Measurements from ENCODE around the gene TNFRSF9.

The TNFRSF9 gene

GRCh38 chr1:7940745-7941436 is at the start of gene TNFRSF9:
Gene TNFRSF9, minus strand, starts transcription at chr1:7940839. Its CDS starts 845 bp downstream, at chr1:7939994.
- no peaks in the 10 kb centered on the region for H3K36me3 ChIP-seq (ENCODE audit: insufficient read depth, low read length)
- no peaks in the 10 kb centered on the region for H3K9me3 ChIP-seq (ENCODE audit: low read length)
- H3K27ac ChIP-seq (ENCODE audit: low read depth, low read length): no peak within 1 kb of the TSS
- no peaks in the 10 kb centered on the region for H3K4me1 ChIP-seq (ENCODE audit: insufficient read depth, low read length)
- H3K27me3 ChIP-seq (ENCODE audit: control insufficient read depth in 1 of 2, insufficient read depth in 2 of 2, low read length in 2 of 2): peaks cover 0 to 10% of the 10 kb centered on the region in 2 donors
- H3K4me3 ChIP-seq (ENCODE audit: low read depth in 1 of 2, low read length in 2 of 2): no peak within 1 kb of the TSS
- no peak within 1 kb of the TSS for H3K9ac ChIP-seq (ENCODE audit: low read length)

GRCh38 chr1:7989762-7990428 is 49.3 kb upstream of the TNFRSF9 start:
- no peaks in the 10 kb centered on the region for H3K9me3 ChIP-seq (ENCODE audit: low read length)
- no peak overlapping the region for H3K4me3 ChIP-seq (ENCODE audit: low read depth in 1 of 2, low read length in 2 of 2)
- peaks cover 18% of the 10 kb centered on the region for H3K36me3 ChIP-seq (ENCODE audit: insufficient read depth, low read length)
- no peak overlapping the region for H3K27ac ChIP-seq (ENCODE audit: low read depth, low read length)
- no peaks in the 10 kb centered on the region for H3K27me3 ChIP-seq (ENCODE audit: control insufficient read depth in 1 of 2, insufficient read depth in 2 of 2, low read length in 2 of 2)
- no peak overlapping the region for H3K9ac ChIP-seq (ENCODE audit: low read length)
- peaks cover 11% of the 10 kb centered on the region for H3K4me1 ChIP-seq (ENCODE audit: insufficient read depth, low read length)

GRCh38 chr1:7988576-7988975 is 47.9 kb upstream of the TNFRSF9 start:
- Histone ChIP-seq H3K27ac (ENCODE audit: low read depth, low read length) (no peak overlapping the region), H3K36me3 (ENCODE audit: insufficient read depth, low read length) (peaks cover 31% of the 10 kb centered on the region), H3K9me3 (ENCODE audit: low read length) (no peaks in the 10 kb centered on the region), H3K27me3 (ENCODE audit: control insufficient read depth in 1 of 2, insufficient read depth in 2 of 2, low read length in 2 of 2) (no peaks in the 10 kb centered on the region), H3K4me3 (ENCODE audit: low read depth in 1 of 2, low read length in 2 of 2) (no peak overlapping the region), H3K4me1 (ENCODE audit: insufficient read depth, low read length) (peaks cover 11% of the 10 kb centered on the region), H3K9ac (ENCODE audit: low read length) (no peak overlapping the region)

GRCh38 chr1:7987528-7987927 is 46.9 kb upstream of the TNFRSF9 start:
- no peaks in the 10 kb centered on the region for H3K27me3 ChIP-seq (ENCODE audit: control insufficient read depth in 1 of 2, insufficient read depth in 2 of 2, low read length in 2 of 2)
- peaks cover 13% of the 10 kb centered on the region for H3K4me1 ChIP-seq (ENCODE audit: insufficient read depth, low read length)
- no peak overlapping the region for H3K27ac ChIP-seq (ENCODE audit: low read depth, low read length)
- H3K4me3 ChIP-seq (ENCODE audit: low read depth in 1 of 2, low read length in 2 of 2): no peak overlapping the region
- no peak overlapping the region for H3K9ac ChIP-seq (ENCODE audit: low read length)
- no peaks in the 10 kb centered on the region for H3K9me3 ChIP-seq (ENCODE audit: low read length)
- peaks cover 38% of the 10 kb centered on the region for H3K36me3 ChIP-seq (ENCODE audit: insufficient read depth, low read length)

- Histone ChIP-seq H3K4me3 (ENCODE audit: low read depth in 1 of 2, low read length in 2 of 2) (no peak overlapping the region), H3K36me3 (ENCODE audit: insufficient read depth, low read length) (peaks cover 43% of the 10 kb centered on the region), H3K27ac (ENCODE audit: low read depth, low read length) (no peak overlapping the region), H3K27me3 (ENCODE audit: control insufficient read depth in 1 of 2, insufficient read depth in 2 of 2, low read length in 2 of 2) (no peaks in the 10 kb centered on the region), H3K9ac (ENCODE audit: low read length) (no peak overlapping the region), H3K4me1 (ENCODE audit: insufficient read depth, low read length) (peaks cover 17% of the 10 kb centered on the region), H3K9me3 (ENCODE audit: low read length) (no peaks in the 10 kb centered on the region)
Measured at GRCh38 chr1:7985851-7986612, 45.4 kb upstream of the TNFRSF9 start.

GRCh38 chr1:7984811-7985210 is 44.2 kb upstream of the TNFRSF9 start:
- Histone ChIP-seq H3K4me3 (ENCODE audit: low read depth in 1 of 2, low read length in 2 of 2) (no peak overlapping the region), H3K27me3 (ENCODE audit: control insufficient read depth in 1 of 2, insufficient read depth in 2 of 2, low read length in 2 of 2) (no peaks in the 10 kb centered on the region), H3K9ac (ENCODE audit: low read length) (no peak overlapping the region), H3K27ac (ENCODE audit: low read depth, low read length) (no peak overlapping the region), H3K36me3 (ENCODE audit: insufficient read depth, low read length) (peaks cover 54% of the 10 kb centered on the region), H3K9me3 (ENCODE audit: low read length) (no peaks in the 10 kb centered on the region), H3K4me1 (ENCODE audit: insufficient read depth, low read length) (peaks cover 12% of the 10 kb centered on the region)

GRCh38 chr1:7983086-7983778 is 42.6 kb upstream of the TNFRSF9 start:
- H3K9ac ChIP-seq (ENCODE audit: low read length): no peak overlapping the region
- peaks cover 68% of the 10 kb centered on the region for H3K36me3 ChIP-seq (ENCODE audit: insufficient read depth, low read length)

GRCh38 chr1:7980984-7981383 is 40.3 kb upstream of the TNFRSF9 start:
- Histone ChIP-seq H3K9ac (ENCODE audit: low read length) (no peak overlapping the region), H3K36me3 (ENCODE audit: insufficient read depth, low read length) (peaks cover 61% of the 10 kb centered on the region), H3K9me3 (ENCODE audit: low read length) (no peaks in the 10 kb centered on the region), H3K4me1 (ENCODE audit: insufficient read depth, low read length) (peaks cover 9% of the 10 kb centered on the region), H3K27ac (ENCODE audit: low read depth, low read length) (no peak overlapping the region), H3K27me3 (ENCODE audit: control insufficient read depth in 1 of 2, insufficient read depth in 2 of 2, low read length in 2 of 2) (no peaks in the 10 kb centered on the region), H3K4me3 (ENCODE audit: low read depth in 1 of 2, low read length in 2 of 2) (no peak overlapping the region)

More at GRCh38 chr1:7983086-7983778, 42.6 kb upstream of the TNFRSF9 start:
- Histone ChIP-seq H3K4me3 (ENCODE audit: low read depth in 1 of 2, low read length in 2 of 2) (no peak overlapping the region), H3K9me3 (ENCODE audit: low read length) (no peaks in the 10 kb centered on the region), H3K27ac (ENCODE audit: low read depth, low read length) (no peak overlapping the region), H3K4me1 (ENCODE audit: insufficient read depth, low read length) (peaks cover 5% of the 10 kb centered on the region), H3K27me3 (ENCODE audit: control insufficient read depth in 1 of 2, insufficient read depth in 2 of 2, low read length in 2 of 2) (no peaks in the 10 kb centered on the region)

GRCh38 chr1:7975212-7975865 is 34.7 kb upstream of the TNFRSF9 start:
- H3K9me3 ChIP-seq (ENCODE audit: low read length): no peaks in the 10 kb centered on the region
- no peak overlapping the region for H3K9ac ChIP-seq (ENCODE audit: low read length)
- peaks cover 36% of the 10 kb centered on the region for H3K36me3 ChIP-seq (ENCODE audit: insufficient read depth, low read length)

GRCh38 chr1:7973086-7973485 is 32.4 kb upstream of the TNFRSF9 start:
- no peaks in the 10 kb centered on the region for H3K9me3 ChIP-seq (ENCODE audit: low read length)
- no peaks in the 10 kb centered on the region for H3K27me3 ChIP-seq (ENCODE audit: control insufficient read depth in 1 of 2, insufficient read depth in 2 of 2, low read length in 2 of 2)
- H3K4me1 ChIP-seq (ENCODE audit: insufficient read depth, low read length): peaks cover 9% of the 10 kb centered on the region
- no peak overlapping the region for H3K4me3 ChIP-seq (ENCODE audit: low read depth in 1 of 2, low read length in 2 of 2)
- no peak overlapping the region for H3K27ac ChIP-seq (ENCODE audit: low read depth, low read length)
- no peak overlapping the region for H3K9ac ChIP-seq (ENCODE audit: low read length)
- peaks cover 35% of the 10 kb centered on the region for H3K36me3 ChIP-seq (ENCODE audit: insufficient read depth, low read length)

More at GRCh38 chr1:7975212-7975865, 34.7 kb upstream of the TNFRSF9 start:
- no peak overlapping the region for H3K27ac ChIP-seq (ENCODE audit: low read depth, low read length)
- H3K27me3 ChIP-seq (ENCODE audit: control insufficient read depth in 1 of 2, insufficient read depth in 2 of 2, low read length in 2 of 2): no peaks in the 10 kb centered on the region
- peaks cover 9% of the 10 kb centered on the region for H3K4me1 ChIP-seq (ENCODE audit: insufficient read depth, low read length)
- no peak overlapping the region for H3K4me3 ChIP-seq (ENCODE audit: low read depth in 1 of 2, low read length in 2 of 2)

All from muscle layer of colon (tissue), 2 donors.